Putamen (tissue), 1 donor: ENCODE data around the gene RANBP3L.

Experiments used
- DNase-seq: peaks from one replicate; pipeline ENCODE4 v3.0.0-alpha.2; 2016; ENCODE audit warnings: low spot score

The RANBP3L gene

GRCh38 chr5:36243653-36244052, 58.0 kb downstream of the RANBP3L start:
- no peak for DNase-seq

- DNase-seq, result peak; percentile 22
Observed at GRCh38 chr5:36242534-36243485, 58.9 kb downstream of the RANBP3L start.

- peak; percentile 98 for DNase-seq
Observed at GRCh38 chr5:36241631-36242533, 59.8 kb downstream of the RANBP3L start, which contains the start of gene NADK2. Gene NADK2 (minus strand): TSS chr5:36241925. CDS start chr5:36241798, 127 bp downstream.

GRCh38 chr5:36240779-36241630, 60.7 kb downstream of the RANBP3L start:
- DNase-seq, result peak; percentile 53

GRCh38 chr5:36239370-36240293, 62.1 kb downstream of the RANBP3L start:
- DNase-seq, result no peak

GRCh38 chr5:36238502-36239295, 63.0 kb downstream of the RANBP3L start:
- peak; percentile 26 for DNase-seq

GRCh38 chr5:36237751-36238150, 64.0 kb downstream of the RANBP3L start:
- DNase-seq, result no peak

- DNase-seq, result no peak
Observed at GRCh38 chr5:36236801-36237200, 64.9 kb downstream of the RANBP3L start.

GRCh38 chr5:36232533-36232932, 69.2 kb downstream of the RANBP3L start:
- no peak for DNase-seq

GRCh38 chr5:36230151-36230790, 71.4 kb downstream of the RANBP3L start:
- no peak for DNase-seq

GRCh38 chr5:36228505-36228904, 73.2 kb downstream of the RANBP3L start:
- no peak for DNase-seq

GRCh38 chr5:36227046-36227445, 74.7 kb downstream of the RANBP3L start:
- DNase-seq, result no peak

- no peak for DNase-seq
Observed at GRCh38 chr5:36222620-36223019, 79.1 kb downstream of the RANBP3L start.

GRCh38 chr5:36217988-36218387, 83.7 kb downstream of the RANBP3L start:
- DNase-seq, result no peak

- DNase-seq, result no peak
Observed at GRCh38 chr5:36217567-36217966, 84.1 kb downstream of the RANBP3L start.

GRCh38 chr5:36215910-36216309, 85.8 kb downstream of the RANBP3L start:
- DNase-seq, result no peak

- no peak for DNase-seq
Observed at GRCh38 chr5:36214436-36214835, 87.3 kb downstream of the RANBP3L start.

GRCh38 chr5:36209664-36210063, 92.0 kb downstream of the RANBP3L start:
- DNase-seq, result no peak

GRCh38 chr5:36208786-36209185, 92.9 kb downstream of the RANBP3L start:
- no peak for DNase-seq
